ENCODE data around the gene ARHGAP22. TPM values are rescaled to one million over a fixed set of nuclear protein-coding genes. Genes with fewer than 3 reads are reported as not detected.

The ARHGAP22 gene
- total RNA-seq, 3 donors from 2014 or later (not counting 1 experiment from before 2014, with no cell fraction given) = 0.21 to 0.40 TPM; not detected in 1

DNA sequence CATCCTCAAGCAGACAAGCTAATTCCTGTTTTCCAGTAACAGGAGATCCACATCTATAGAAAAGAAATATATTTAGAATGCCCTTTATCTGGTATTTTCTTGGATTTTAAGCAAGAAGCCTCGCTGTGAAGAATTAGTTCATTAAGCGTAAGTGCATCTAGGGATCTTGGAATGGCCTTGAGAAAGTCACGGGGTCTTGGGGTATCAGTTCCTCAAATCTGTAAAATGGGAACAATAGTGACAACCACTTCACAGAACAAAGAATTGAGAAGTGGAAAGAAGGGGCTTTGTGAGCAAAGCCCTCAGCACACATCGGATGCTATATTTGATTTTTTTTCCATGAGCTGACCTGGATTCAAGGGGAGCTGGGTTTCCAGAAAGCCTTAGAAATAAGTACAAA lies 47.5 kb upstream of the ARHGAP22 start:
- H3K27me3 Mint-ChIP-seq (ENCODE audit: low read depth in 2 of 2) = peaks cover 21 to 24% of the 10 kb centered on the region in 2 donors
- H3K4me1 ChIP-seq (ENCODE audit: control insufficient read depth, insufficient read depth, low read length) = peaks cover 17% of the 10 kb centered on the region
- no peaks in the 10 kb centered on the region for H3K9me3 Mint-ChIP-seq
- H3K9me3 ChIP-seq (ENCODE audit: control insufficient read depth, insufficient read depth, low read length) = no peaks in the 10 kb centered on the region
- DNase-seq (no peak), ATAC-seq (no peak)
- intact Hi-C loops (cut with micrococcal nuclease) = loop anchor here (10.0 kb wide), 1 partner anchor 512 kb away; no protein-coding TSS in a partner anchor
- H3K27ac ChIP-seq (ENCODE audit: low read length) = no peak overlapping the region
- TF ChIP-seq, protein P1, sequence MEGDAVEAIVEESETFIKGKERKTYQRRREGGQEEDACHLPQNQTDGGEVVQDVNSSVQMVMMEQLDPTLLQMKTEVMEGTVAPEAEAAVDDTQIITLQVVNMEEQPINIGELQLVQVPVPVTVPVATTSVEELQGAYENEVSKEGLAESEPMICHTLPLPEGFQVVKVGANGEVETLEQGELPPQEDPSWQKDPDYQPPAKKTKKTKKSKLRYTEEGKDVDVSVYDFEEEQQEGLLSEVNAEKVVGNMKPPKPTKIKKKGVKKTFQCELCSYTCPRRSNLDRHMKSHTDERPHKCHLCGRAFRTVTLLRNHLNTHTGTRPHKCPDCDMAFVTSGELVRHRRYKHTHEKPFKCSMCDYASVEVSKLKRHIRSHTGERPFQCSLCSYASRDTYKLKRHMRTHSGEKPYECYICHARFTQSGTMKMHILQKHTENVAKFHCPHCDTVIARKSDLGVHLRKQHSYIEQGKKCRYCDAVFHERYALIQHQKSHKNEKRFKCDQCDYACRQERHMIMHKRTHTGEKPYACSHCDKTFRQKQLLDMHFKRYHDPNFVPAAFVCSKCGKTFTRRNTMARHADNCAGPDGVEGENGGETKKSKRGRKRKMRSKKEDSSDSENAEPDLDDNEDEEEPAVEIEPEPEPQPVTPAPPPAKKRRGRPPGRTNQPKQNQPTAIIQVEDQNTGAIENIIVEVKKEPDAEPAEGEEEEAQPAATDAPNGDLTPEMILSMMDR (IDR thresholded peaks at IDR 0.05) = no peak
- no peaks in the 10 kb centered on the region for H3K36me3 ChIP-seq (ENCODE audit: control insufficient read depth, insufficient read depth, low read length)
- 60% methylated on average over 4 of the region's 4 CpGs for WGBS (ENCODE audit: insufficient coverage)
- H3K4me1 Mint-ChIP-seq = peaks cover 13 to 17% of the 10 kb centered on the region in 2 donors
- peaks cover 8% of the 10 kb centered on the region for H3K27me3 ChIP-seq (ENCODE audit: control insufficient read depth, insufficient read depth, low read length)
- no peak overlapping the region for H3K4me3 ChIP-seq (ENCODE audit: low read length)
- H3K36me3 Mint-ChIP-seq = no peaks in the 10 kb centered on the region
- H3K27ac Mint-ChIP-seq = no peak overlapping the region
- no peak overlapping the region for H3K4me3 Mint-ChIP-seq

DNA sequence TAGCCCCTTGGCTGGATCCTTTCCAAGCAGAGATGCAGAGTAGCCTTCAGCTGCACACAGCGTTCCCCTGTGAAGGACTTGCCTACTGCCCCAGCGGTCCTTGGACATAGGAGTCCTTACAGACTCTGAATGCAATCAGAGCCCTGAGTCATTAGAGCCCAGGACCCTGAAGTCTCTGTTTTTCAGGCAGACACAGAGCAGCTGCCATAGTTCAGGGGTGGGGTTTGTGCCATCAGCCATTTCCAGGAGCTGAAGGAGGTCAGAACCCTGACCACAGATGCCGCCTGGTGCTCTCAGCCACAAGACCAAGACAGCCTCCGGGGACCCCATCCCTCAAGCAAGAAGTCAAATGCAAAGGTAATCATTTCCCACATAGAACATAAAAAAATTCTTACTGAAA lies 47.0 kb upstream of the ARHGAP22 start:
- WGBS (ENCODE audit: insufficient coverage) = 48% methylated on average over 4 of the region's 4 CpGs
- Histone ChIP-seq H3K9me3 (ENCODE audit: control insufficient read depth, insufficient read depth, low read length) (no peaks in the 10 kb centered on the region), H3K27me3 (ENCODE audit: control insufficient read depth, insufficient read depth, low read length) (peaks cover 7% of the 10 kb centered on the region), H3K4me1 (ENCODE audit: control insufficient read depth, insufficient read depth, low read length) (peaks cover 14% of the 10 kb centered on the region), H3K27ac (ENCODE audit: low read length) (no peak overlapping the region), H3K36me3 (ENCODE audit: control insufficient read depth, insufficient read depth, low read length) (no peaks in the 10 kb centered on the region), H3K4me3 (ENCODE audit: low read length) (no peak overlapping the region)
- no peak overlapping the region for H3K4me3 Mint-ChIP-seq
- peaks cover 21 to 24% of the 10 kb centered on the region in 2 donors for H3K27me3 Mint-ChIP-seq (ENCODE audit: low read depth in 2 of 2)
- ATAC-seq (no peak), DNase-seq (no peak)
- H3K36me3 Mint-ChIP-seq = no peaks in the 10 kb centered on the region
- intact Hi-C loops (cut with micrococcal nuclease) = loop anchor here (10.0 kb wide), 1 partner anchor 513 kb away; no protein-coding TSS in a partner anchor
- TF ChIP-seq, protein P1 (IDR thresholded peaks at IDR 0.05) = no peak
- H3K27ac Mint-ChIP-seq = no peak overlapping the region
- no peaks in the 10 kb centered on the region for H3K9me3 Mint-ChIP-seq
- H3K4me1 Mint-ChIP-seq = peaks cover 13 to 17% of the 10 kb centered on the region in 2 donors

DNA sequence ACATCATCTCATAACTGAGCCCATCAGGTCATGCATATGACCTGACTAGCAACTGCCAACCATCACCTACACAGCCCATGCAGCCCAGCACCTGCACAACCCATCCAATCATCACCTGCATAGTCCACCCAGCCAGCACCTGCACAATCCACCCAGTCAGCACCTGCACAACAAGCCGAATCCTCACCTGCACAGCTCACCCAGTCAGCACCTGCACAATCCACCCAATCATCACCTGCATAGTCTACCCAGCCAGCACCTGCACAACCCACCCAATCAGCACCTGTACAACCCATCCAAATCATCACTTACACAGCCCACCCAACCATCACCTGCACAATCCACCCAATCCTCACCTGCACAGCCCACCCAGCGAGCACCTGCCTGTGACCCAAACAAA lies 46.4 kb upstream of the ARHGAP22 start:
- no peak overlapping the region for H3K27ac ChIP-seq (ENCODE audit: low read length)
- Mint-ChIP-seq H3K27ac (no peak overlapping the region), H3K27me3 (ENCODE audit: low read depth in 2 of 2) (peaks cover 21% of the 10 kb centered on the region in 2 donors), H3K4me3 (no peak overlapping the region), H3K36me3 (no peaks in the 10 kb centered on the region), H3K9me3 (no peaks in the 10 kb centered on the region), H3K4me1 (peaks cover 8 to 14% of the 10 kb centered on the region in 2 donors)
- H3K36me3 ChIP-seq (ENCODE audit: control insufficient read depth, insufficient read depth, low read length) = no peaks in the 10 kb centered on the region
- H3K4me1 ChIP-seq (ENCODE audit: control insufficient read depth, insufficient read depth, low read length) = peaks cover 9% of the 10 kb centered on the region
- peaks cover 4% of the 10 kb centered on the region for H3K27me3 ChIP-seq (ENCODE audit: control insufficient read depth, insufficient read depth, low read length)
- DNase-seq (no peak), ATAC-seq (no peak)
- intact Hi-C loops (cut with micrococcal nuclease) = loop anchor here (10.0 kb wide), 1 partner anchor 514 kb away; no protein-coding TSS in a partner anchor
- H3K9me3 ChIP-seq (ENCODE audit: control insufficient read depth, insufficient read depth, low read length) = no peaks in the 10 kb centered on the region
- WGBS (ENCODE audit: insufficient coverage) = 82% methylated on average over 2 of the region's 2 CpGs
- H3K4me3 ChIP-seq (ENCODE audit: low read length) = no peak overlapping the region
- TF ChIP-seq, protein P1 (IDR thresholded peaks at IDR 0.05) = no peak

DNA sequence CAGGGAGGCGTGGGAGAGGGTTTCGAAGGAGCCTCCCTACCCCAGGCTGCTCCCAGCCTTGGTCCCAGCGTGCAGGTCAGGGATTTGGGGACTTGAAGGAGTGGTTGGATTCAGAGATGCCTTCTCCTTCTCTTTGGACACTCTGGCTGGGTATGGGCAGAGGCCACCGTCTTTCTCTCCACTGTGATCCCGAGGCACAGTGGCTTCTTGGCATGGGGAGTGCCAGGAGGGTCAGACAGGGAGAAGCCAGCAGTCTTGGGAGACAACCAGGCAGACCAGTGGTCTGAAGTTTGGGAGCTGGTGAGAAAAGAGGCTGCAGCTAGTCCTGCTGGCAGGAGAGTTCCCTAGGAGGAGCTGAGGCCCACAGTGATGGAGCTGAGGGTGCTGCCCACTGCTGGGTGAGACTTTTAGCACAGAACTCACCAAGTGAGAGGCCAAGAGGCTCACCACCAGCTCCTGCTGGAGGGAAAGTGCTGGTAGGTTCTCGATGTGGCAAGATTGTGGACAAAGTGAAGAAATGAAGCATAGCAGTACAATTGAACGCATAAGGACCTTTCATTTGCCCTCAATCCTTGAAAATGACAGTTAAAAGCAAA lies 44.6 kb upstream of the ARHGAP22 start:
- Mint-ChIP-seq H3K9me3 (no peaks in the 10 kb centered on the region), H3K4me1 (peaks cover 7 to 12% of the 10 kb centered on the region in 2 donors), H3K4me3 (no peak overlapping the region), H3K36me3 (no peaks in the 10 kb centered on the region), H3K27ac (no peak overlapping the region), H3K27me3 (ENCODE audit: low read depth in 2 of 2) (peaks cover 21% of the 10 kb centered on the region in 2 donors)
- peaks cover 2% of the 10 kb centered on the region for H3K27me3 ChIP-seq (ENCODE audit: control insufficient read depth, insufficient read depth, low read length)
- H3K9me3 ChIP-seq (ENCODE audit: control insufficient read depth, insufficient read depth, low read length) = no peaks in the 10 kb centered on the region
- no peak overlapping the region for H3K27ac ChIP-seq (ENCODE audit: low read length)
- H3K4me3 ChIP-seq (ENCODE audit: low read length) = no peak overlapping the region
- TF ChIP-seq, protein P1 (IDR thresholded peaks at IDR 0.05) = no peak
- ATAC-seq (peak in 1 of 3 donors; percentile 45), DNase-seq (no peak)
- 80% methylated on average over 7 of the region's 7 CpGs for WGBS (ENCODE audit: insufficient coverage)
- H3K36me3 ChIP-seq (ENCODE audit: control insufficient read depth, insufficient read depth, low read length) = no peaks in the 10 kb centered on the region
- intact Hi-C loops (cut with micrococcal nuclease) = no loop called here
- no peaks in the 10 kb centered on the region for H3K4me1 ChIP-seq (ENCODE audit: control insufficient read depth, insufficient read depth, low read length)
